Activated T-cell treated with anti-CD3 and anti-CD28 coated beads for 24 hours (primary cell): ENCODE results near the gene THTPA.
"Not testable (repeated sequence)": the region's sequence is repeated elsewhere in the genome, so short reads cannot be mapped to it uniquely, and the experiment has no call there.

Experiments used
- DNase-seq: peaks from one replicate; pipeline ENCODE4 v3.0.0-alpha.2; 2020; ENCODE audit warnings: low read depth

The THTPA gene

GRCh38 chr14:23583761-23584526 lies 27.9 kb downstream of the THTPA start:
- DNase-seq = not testable (repeated sequence)

GRCh38 chr14:23584527-23585203 lies 28.6 kb downstream of the THTPA start:
- DNase-seq = not testable (repeated sequence)

DNA sequence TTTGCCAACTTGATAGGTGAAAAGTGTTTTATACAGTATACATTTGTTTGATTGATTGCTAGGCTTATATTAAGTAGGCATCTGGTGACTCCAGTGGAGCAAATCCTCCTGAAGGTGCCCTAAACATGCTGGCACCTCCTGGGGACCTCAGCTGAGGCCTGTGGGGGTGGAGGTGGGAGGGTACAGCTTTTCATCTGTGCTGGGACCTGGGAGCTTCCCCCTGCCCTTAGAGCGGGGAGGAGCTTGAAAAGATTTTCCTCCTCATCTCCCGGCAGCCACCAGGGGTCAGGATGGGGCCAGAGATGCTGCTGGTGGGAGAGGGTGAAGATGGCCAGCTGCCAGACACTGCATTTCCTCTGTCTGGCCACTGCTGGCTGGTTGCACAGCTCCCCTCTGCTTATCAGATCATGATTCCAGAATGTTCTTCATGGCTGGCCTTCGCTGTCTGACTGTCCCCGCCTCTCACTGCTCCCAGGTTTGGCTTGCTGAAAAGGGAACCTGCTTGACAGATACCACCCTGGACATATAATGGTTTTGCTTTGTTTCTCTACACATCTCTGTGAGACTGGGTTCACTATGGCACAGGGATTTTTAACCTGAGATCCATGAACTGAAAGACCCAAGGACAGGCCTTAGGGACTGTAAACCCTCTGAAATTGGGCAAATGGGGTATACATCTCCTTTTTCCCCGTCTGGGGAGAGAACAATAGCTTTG lies 33.0 kb downstream of the THTPA start:
- peak; percentile 61 for DNase-seq

DNA sequence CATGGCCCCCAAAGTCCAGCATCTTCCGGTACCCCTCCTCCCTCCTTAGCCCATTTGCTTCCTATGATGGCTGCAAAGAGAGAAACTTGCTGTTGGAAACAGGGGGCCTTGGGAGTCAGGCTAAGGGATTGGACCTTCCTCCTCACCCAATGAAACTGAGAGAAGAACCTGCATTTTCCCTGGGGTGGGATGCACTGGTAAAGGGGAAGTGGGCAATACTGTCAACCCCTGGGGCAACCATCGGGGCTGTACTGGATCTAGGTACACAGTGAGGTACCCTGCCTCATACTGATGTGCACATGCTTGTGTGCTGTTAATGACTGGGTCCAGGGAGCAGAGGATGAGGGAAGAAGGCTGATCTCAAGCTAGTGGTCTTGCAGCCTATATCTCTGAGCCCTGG lies 33.5 kb downstream of the THTPA start:
- DNase-seq = no peak

GRCh38 chr14:23590198-23590597 lies 34.1 kb downstream of the THTPA start:
- no peak for DNase-seq

GRCh38 chr14:23594191-23594590 lies 38.1 kb downstream of the THTPA start:
- not testable (repeated sequence) for DNase-seq

DNA sequence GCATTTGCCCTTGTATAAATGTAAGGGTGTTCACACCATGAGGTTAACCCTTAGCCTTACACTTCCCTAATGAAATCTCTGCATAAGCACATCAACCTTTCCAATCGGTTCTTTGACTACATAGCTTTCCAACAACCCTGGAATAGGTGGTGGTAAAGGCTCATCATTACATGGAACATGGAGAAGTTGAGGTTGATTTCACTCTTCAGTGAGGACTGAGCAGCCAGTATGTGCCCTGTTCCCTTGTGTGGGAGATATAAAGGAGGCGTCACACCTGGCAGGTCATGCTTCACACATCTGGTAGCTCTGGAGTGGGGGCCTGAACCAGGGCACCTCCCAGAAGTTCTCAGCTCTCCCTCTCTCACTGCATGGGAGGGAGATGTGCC lies 44.2 kb downstream of the THTPA start:
- no peak for DNase-seq

DNA sequence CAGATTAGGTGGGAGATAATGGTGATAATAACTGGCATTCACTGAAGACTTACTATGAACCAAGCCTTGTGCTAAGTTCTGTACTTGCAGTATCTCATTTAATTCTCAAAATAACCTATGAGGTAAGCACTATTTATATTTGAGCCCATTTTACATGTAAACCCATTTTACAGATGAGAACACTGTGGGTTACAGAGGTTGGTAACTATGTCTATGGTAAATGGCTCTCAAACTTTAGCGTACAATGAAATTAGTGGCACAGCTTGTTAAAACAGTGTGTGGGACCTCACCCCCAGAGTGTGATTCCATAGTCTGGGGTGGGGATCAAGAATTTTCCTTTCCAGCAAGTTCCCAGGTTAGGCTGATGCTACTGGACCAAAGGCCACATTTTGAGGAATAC lies 44.7 kb downstream of the THTPA start:
- no peak for DNase-seq

DNA sequence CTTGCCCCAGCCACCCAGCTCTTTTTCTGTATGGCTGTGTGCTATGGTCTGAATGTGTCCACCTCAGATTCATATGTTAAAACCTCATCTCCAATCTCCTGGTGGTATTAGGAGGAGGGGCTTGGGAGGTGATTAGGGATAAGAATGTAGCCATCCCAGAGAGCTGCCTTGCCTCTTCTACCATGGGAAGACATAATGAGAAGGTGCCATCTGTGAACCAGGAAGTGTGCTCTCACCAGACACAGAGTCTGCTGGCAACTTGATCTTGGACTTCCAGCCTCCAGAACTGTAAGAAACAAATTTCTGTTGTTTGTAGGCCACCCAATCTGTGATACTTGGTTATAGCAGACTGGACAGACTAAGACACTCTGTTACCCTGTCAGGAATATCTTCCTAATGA lies 45.4 kb downstream of the THTPA start:
- DNase-seq = no peak

DNA sequence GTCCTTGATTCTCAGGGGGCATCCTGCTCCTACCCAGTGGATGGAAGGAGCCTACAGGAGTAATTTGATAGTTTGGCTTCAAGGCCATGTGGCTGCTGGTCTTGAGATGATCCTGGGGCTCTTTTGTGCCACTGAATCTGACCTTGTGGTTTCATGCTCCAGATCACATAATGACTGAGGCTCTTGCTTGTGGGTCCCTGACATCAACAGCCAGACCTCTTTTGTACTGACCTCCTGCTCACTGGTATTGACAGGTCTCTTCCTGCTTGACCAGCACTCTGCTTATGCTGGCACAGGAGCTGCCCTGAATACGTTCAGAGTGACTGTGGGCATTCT lies 45.7 kb downstream of the THTPA start:
- no peak for DNase-seq

DNA sequence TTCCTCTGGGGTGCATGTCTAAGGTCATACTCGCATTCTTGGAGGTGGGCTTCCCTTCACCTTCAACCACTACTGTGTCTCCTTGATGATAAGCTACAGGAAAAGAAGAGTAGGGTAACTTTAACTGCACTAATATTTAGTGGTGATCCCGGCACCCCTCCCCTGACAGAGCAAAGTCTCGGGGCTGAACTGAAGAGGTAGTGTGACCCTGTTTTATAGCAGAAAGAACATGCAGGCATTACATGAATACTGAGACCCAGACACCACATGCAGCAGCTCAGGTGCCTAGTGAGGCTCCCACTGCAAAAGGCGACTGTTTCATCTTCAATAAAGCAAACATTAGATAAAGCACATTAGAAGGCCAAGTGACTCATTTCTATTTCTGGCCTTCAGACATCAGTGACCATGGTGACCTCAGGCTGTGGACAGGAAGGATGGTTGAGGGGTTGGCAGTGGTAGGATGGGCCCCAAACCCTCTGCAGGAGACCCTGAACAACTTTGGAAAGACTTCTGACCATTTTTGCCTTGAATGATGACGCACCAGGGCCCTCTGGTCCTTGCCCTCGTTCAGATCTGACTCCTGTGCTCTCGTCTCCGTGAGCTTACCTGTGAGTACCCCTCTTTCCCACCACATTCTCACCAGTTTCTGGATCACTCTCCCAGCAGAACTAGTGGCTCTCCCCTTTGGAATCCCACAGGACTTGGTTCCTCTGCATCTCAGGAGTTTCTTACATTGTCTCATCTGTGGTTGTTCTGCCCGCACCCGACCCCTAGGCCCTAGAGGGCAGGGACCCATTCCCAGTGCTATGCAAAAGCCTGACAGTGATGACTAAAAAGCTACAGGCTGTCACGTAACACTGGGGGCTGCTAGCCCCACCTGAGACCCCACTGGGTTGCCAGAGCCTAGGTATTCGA lies 46.4 kb downstream of the THTPA start:
- DNase-seq = no peak

GRCh38 chr14:23603103-23603502 lies 47.0 kb downstream of the THTPA start:
- DNase-seq = no peak

- DNase-seq = no peak
These were observed 48.1 kb downstream of the THTPA start for GRCh38 chr14:23604148-23604547.

GRCh38 chr14:23604675-23605170 lies 48.7 kb downstream of the THTPA start:
- DNase-seq = no peak

GRCh38 chr14:23605931-23606585 lies 50.0 kb downstream of the THTPA start:
- DNase-seq = no peak

DNA sequence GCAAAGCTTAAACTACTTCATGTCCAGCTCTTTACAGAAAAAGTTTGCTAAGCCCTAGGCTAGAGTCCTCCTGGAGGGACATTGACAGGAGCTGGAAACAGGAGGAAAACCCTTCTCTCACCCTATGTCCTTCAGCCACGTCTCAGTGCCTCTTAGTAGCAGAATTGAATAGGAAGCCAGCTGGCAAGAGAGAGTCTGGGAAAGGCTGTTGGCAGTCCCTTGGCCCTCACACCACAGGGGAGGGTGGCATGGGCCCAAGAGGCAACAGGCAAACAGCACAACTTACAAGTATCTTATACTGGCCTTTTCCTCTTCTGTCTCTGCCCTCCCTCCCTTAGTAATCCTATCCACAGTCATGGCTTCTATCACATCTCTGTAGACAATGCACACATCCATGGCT lies 52.4 kb downstream of the THTPA start:
- DNase-seq = no peak

DNA sequence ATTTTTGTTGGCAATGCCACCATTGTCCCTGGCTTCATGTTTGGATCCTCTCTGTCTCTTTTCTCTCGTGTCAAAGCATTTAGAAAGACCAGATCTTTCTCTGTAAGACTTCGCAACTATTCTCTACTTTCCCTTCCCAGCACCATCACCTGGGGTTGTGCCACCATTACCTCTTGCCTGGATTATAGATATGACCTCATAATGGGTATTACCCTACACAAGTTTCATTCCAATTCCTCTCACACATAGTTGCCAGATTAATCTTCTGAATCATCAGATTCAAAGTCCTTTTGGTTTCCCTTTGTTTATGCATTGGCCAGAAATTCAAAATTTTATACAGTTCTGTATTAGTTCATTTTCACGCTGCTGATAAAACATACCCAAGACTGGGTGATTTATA lies 52.9 kb downstream of the THTPA start:
- no peak for DNase-seq

DNA sequence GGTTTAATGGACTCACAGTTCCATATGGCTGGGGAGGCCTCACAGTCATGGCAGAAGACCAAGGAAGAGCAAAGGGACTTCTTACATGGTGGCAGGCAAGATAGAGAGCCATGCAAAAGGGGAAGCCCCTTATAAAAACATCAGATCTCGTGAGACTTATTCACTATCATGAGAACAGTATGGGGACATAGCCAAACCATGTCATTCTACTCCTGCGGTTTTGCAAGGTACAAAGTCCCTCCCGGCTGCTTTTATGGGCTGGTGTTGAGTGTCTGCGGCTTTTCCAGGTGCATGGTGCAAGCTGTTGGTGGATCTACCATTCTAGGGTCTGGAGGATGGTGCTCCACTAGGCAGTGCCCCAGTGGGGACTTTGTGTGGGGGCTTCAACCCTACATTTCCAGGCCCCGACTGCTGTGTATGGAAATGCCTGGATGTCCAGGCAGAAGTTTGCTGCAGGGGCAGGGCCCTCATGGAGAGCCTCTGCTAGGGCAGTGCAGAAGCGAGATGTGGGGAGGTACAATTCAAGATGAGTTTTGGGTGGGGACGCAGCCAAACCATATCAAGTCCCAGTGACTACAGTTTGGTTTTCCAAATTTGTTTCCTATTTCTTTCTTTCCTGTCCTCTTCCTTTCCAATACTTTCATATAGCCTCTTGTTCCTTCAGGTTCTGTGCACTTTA lies 53.5 kb downstream of the THTPA start:
- not testable (repeated sequence) for DNase-seq
